ENCODE results near the gene POU4F2.
"Not testable (repeated sequence)": the region's sequence is repeated elsewhere in the genome, so short reads cannot be mapped to it uniquely, and the experiment has no call there.

Gene POU4F2

DNA sequence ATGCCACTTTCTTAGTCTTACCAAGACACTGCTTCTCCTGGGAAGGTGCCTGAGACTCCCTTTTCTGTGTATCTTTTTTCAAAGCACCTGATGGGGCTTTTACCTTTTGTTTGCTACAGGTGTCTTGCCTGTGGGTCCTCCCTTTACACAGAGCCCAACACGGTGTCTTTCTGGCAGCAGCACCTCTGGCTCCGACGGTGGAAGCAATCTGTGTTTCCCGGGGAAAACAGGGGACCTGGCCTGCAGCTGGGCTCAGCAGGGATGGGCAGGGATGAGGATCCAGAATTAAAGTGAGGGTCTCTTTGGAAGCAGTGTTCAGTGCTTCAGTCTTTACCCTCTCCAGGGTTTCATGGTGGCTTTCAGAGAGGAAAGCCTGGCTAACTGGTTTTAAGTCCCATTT is 11.3 kb downstream of the POU4F2 start:
- TF ChIP-seq, protein P1, sequence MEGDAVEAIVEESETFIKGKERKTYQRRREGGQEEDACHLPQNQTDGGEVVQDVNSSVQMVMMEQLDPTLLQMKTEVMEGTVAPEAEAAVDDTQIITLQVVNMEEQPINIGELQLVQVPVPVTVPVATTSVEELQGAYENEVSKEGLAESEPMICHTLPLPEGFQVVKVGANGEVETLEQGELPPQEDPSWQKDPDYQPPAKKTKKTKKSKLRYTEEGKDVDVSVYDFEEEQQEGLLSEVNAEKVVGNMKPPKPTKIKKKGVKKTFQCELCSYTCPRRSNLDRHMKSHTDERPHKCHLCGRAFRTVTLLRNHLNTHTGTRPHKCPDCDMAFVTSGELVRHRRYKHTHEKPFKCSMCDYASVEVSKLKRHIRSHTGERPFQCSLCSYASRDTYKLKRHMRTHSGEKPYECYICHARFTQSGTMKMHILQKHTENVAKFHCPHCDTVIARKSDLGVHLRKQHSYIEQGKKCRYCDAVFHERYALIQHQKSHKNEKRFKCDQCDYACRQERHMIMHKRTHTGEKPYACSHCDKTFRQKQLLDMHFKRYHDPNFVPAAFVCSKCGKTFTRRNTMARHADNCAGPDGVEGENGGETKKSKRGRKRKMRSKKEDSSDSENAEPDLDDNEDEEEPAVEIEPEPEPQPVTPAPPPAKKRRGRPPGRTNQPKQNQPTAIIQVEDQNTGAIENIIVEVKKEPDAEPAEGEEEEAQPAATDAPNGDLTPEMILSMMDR (IDR thresholded peaks at IDR 0.05; ENCODE audit: extremely low read depth, insufficient read depth, missing control alignments), result no peak
- no peak for DNase-seq (ENCODE audit: low spot score)
- in situ Hi-C loops (cut with MboI; ENCODE audit: low pct_unique_long_range_greater_than_20kb, low sequenced_read_pairs, unreplicated experiment), result no loop called here

DNA sequence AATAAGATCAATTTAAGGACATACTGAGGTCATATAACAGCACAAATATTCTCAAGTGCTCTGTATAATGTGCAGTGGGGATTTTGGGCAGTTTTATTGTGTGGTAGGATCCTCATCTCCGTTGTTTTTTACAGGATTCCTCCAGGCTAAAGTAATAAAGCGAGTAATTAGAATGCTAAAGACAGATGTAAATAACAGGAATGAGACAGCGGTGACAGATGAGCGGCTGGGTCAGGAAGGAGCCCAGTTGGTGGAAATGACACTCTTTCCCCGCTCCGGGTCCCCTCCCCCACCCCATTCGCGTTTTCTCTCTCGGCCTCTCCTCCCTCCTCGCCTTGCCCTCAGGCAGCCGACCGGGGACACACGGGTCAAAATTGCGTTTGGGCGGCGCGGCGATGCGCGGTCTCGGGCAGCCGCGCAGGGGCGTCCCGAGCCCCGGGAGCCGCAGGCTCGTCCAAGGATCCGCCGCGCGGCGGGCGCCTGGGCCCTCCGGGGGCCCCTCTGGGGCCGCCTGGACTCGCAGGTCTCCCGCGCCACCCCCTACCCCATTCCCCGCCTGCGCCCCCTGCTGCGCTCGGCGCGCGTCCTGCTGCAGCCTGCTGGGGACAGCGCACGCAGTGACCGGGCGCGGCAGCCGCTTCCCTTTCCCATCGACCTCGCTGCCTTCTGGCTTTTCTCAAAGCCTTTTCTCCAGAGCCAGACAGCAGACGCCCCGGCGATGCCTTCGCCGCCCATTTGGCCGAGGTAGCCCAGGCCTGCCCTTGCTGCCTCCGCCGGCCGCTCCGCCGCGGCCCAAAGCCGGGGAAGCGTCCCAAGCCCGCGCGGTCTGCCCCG is 16.2 kb downstream of the POU4F2 start:
- DNase-seq (ENCODE audit: low spot score), result no peak
- in situ Hi-C loops (cut with MboI; ENCODE audit: low pct_unique_long_range_greater_than_20kb, low sequenced_read_pairs, unreplicated experiment), result no loop called here
- TF ChIP-seq, protein P1 (IDR thresholded peaks at IDR 0.05; ENCODE audit: extremely low read depth, insufficient read depth, missing control alignments), result no peak

DNA sequence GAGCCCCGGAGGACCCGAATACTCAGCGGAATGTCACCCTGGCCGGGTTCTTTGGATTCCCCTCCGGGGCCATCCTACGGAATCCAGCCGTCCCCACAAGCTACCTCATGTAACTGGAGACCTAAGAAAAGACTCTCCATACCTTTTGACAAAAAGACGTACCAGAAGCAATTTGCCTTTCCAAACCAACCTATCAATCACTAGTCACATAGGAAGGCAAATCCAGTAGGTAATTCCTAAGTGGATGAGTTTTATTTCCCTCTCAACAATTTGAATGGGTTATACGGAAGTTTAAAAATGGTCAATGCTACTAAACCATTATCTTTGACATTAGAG is 16.8 kb downstream of the POU4F2 start:
- in situ Hi-C loops (cut with MboI; ENCODE audit: low pct_unique_long_range_greater_than_20kb, low sequenced_read_pairs, unreplicated experiment), result no loop called here
- DNase-seq (ENCODE audit: low spot score), result no peak
- TF ChIP-seq, protein P1 (IDR thresholded peaks at IDR 0.05; ENCODE audit: extremely low read depth, insufficient read depth, missing control alignments), result no peak

DNA sequence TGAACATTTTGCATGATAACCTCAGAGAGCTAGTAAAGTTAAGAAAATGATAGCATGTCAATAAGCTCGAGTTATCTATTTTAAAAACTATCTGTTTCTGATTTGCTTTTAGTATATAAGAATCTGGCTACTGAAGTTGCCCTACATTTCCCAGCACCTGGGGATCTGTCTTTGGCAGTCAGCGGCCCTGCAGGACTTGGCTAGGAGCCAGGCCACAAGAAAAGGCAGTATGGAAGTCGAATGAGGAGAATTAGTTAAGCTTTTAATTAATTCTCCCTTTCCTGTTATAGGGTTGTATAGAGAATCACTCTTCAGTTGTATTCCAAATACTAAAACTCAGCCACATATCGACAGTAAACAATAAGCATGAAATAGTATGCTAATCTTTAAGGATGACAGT is 22.7 kb downstream of the POU4F2 start:
- TF ChIP-seq, protein P1 (IDR thresholded peaks at IDR 0.05; ENCODE audit: extremely low read depth, insufficient read depth, missing control alignments), result no peak
- peak; percentile 1 for DNase-seq (ENCODE audit: low spot score)
- in situ Hi-C loops (cut with MboI; ENCODE audit: low pct_unique_long_range_greater_than_20kb, low sequenced_read_pairs, unreplicated experiment), result no loop called here

DNA sequence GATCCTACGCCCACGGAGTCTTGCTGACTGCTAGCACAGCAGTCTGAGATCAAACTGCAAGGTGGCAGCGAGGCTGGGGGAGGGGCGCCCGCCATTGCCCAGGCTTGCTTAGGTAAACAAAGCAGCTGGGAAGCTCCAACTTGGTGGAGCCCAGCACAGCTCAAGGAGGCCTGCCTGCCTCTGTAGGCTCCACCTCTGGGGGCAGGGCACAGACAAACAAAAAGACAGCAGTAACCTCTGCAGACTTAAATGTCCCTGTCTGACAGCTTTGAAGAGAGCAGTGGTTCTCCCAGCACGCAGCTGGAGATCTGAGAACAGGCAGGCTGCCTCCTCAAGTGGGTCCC is 25.2 kb downstream of the POU4F2 start:
- in situ Hi-C loops (cut with MboI; ENCODE audit: low pct_unique_long_range_greater_than_20kb, low sequenced_read_pairs, unreplicated experiment); DNase-seq (ENCODE audit: low spot score): not testable (repeated sequence)

DNA sequence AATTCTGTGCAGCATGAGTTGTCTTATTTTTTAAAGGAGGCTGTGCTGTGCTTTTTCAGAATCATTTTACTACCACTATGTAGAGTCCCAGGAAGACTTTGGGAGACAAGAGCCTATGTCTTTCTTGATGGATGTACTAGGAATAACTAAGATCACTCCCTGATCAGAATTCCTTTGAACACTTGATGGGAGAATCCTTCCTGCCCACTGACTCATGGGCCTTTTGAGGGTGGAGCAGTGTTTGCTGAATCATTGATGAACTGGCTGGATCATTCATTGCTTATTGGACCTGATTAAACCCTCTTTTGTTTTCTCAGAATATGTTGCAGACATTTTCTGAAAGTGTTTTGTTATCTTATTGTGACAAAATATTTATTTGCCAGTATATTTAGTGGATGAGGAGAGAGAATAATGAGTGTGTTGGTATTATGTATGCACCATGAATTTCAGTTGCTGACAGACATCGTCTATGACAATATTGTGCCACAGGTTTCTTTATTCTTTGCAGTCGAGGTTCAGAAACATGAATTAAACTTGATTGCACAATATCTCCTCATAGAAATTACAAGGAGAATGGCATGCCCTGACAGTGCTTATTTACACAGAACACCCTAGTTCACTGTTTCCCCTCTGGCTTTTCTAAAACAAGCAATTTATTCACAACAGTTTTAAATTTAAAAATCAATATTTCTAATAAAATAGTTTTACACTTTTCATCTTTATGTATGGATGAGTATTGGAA is 36.3 kb downstream of the POU4F2 start:
- in situ Hi-C loops (cut with MboI; ENCODE audit: low pct_unique_long_range_greater_than_20kb, low sequenced_read_pairs, unreplicated experiment), result no loop called here
- TF ChIP-seq, protein P1 (IDR thresholded peaks at IDR 0.05; ENCODE audit: extremely low read depth, insufficient read depth, missing control alignments), result no peak
- DNase-seq (ENCODE audit: low spot score), result no peak

Measured in GM13977 (cell line).